GM19372 (cell line): ENCODE measurements around the gene KRT81.
"Not testable (repeated sequence)": the region's sequence is repeated elsewhere in the genome, so short reads cannot be mapped to it uniquely, and the experiment has no call there.

ENCODE experiments used
- ATAC-seq: cut with Tn5 transposase; IDR thresholded peaks from one replicate; pipeline ENCODE4 v1.9.1; 2021; ENCODE audit warnings: mild to moderate bottlenecking, low read depth, moderate library complexity; ENCODE audit not compliant: unreplicated experiment

KRT81 gene

DNA sequence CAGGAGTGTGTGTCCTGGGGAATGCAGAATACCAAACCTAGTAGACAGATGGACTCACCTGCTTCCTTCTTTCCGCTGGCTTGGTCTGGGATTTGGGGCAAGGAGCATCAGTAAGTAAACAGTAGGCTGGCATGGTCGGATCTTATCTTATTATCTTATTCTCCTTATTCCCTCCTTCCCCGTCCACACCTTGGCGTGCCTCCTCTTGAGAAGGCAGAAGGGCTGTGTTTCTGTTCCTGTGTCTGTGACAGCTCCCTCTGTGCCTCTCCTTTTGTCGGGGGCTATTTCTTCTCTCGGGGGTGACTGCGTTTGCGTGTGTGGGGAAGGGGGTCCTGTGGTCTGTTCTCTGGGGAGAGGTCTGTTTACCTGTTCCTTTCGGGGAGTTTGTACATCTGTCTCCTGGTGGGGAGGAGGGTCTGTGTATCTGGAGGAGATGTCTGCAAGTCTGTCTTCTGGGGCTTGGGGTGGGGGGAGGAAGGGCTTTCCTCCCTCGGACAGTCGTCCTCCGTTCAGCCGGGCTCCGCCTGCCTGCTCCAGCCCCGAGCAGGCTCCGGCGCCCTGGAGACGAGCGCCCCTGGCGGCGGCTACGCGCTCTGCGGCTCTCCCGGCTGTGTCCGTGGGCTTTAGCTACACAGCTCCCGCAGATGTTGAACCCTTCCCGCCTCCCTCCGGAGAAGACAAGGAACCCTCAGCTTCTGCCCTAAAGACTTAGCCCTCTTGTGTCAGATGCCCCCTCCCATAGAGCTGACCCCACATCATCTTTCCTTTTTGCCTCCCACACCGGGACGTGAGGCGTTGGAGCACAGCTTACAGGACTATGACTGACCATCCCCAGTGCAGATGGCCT, 12.5 kb downstream of the KRT81 start:
- ATAC-seq = peak; percentile 70

- ATAC-seq = no peak
Measured at GRCh38 chr12:52277486-52278245, 13.7 kb downstream of the KRT81 start.

- ATAC-seq = no peak
Measured at GRCh38 chr12:52275686-52276085, 15.6 kb downstream of the KRT81 start.

- ATAC-seq = no peak
Measured at GRCh38 chr12:52274521-52275120, 16.7 kb downstream of the KRT81 start, which contains the start of gene KRT86. Gene KRT86 (plus strand): TSS chr12:52274645. CDS start chr12:52301917, 27,272 bp downstream.

DNA sequence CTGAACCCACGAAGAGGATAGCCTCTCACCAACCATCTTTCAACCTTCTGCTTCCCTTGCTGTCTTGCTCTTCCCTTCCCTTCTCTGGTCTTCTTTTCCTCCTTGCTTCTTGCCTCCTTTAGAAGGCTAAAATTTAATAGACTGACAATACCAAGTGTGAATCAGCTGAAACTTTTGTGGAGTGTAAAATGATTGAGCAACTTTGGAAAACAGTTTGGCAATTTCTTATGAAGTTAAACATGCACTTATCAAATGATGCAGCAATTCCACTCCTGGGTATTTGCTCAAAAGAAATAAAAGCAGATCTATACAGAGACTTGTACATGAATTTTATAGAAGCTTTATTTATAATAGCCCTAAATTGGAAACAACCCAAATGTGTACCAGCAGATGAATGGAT, 20.2 kb downstream of the KRT81 start:
- ATAC-seq = no peak

GRCh38 chr12:52270541-52271070, 20.7 kb downstream of the KRT81 start:
- no peak for ATAC-seq

DNA sequence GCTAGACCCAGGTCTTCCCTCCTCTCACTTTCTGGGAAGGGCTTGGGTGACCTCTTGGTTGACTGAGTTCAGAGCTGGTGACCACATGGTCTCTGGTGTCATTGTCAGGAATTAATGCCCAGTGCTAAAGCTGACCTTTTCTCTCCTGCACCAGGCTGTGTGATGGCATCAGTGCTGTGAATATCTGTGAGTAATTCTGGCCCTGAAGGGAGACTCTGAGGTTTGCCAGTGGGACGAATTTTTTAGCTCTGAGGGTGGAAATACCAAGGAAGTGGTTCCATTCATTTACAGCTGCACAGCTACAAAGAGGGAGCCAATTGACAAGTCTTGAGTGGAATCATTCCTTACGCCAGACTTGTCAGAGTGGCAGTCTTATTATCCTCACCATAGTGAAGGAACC, 23.1 kb downstream of the KRT81 start:
- ATAC-seq = no peak

- ATAC-seq = no peak
Measured at GRCh38 chr12:52267699-52268098, 23.6 kb downstream of the KRT81 start.

DNA sequence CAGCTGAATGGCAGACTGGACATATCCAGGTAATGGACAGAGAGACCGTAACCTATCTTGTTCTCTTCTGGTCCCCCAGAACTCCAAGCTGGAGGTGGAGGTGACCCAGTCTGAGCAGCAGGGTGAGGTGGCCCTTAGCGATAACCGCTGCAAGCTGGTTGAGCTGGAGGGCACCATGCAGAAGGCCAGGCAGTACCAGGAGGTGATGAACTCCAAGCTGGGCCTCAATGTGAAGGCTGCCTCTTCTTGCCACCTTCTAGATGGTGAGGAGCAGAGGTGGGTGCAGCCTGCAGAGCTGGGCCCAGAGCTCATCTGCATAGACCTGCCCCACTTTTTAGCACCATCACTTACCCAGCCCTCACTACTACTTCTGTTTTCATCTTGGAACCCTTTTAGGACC, 24.1 kb downstream of the KRT81 start:
- ATAC-seq = no peak

- ATAC-seq = no peak
Measured at GRCh38 chr12:52266514-52266913, 24.8 kb downstream of the KRT81 start.

DNA sequence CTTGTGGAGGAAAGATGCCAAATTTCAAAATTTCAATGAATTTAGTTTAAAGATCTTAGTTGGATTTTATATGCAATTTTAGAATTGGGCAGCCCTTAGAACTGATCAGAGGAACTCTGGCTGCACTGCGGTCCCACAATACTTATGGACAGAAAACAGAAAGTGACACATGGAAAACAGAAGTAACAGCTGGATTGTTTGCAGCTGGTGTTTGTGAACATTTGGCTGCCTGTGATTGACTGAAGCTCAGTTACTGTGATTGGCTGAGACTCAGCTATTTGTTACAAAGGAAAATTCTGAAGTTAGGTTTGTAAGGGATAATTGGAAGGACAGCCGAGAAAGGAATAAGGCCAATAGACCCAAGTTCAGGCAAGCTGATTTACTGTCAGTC, 26.9 kb downstream of the KRT81 start:
- no peak for ATAC-seq

- ATAC-seq = no peak
Measured at GRCh38 chr12:52263761-52264434, 27.4 kb downstream of the KRT81 start.

GRCh38 chr12:52262286-52262685, 29.0 kb downstream of the KRT81 start:
- no peak for ATAC-seq

DNA sequence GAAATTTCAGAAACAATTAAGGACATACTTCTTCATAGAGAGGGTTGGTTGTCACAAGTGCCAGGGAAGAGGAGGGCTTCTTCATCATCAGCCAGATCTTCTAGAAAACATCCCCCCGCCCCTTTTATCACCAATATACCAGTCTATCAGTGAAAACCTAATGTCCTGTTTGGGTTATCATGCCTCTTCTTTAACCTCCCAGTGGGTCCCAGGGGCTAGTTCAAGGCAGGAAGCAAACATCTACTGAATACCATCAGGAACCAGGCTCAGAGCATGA, 30.2 kb downstream of the KRT81 start:
- ATAC-seq = no peak

DNA sequence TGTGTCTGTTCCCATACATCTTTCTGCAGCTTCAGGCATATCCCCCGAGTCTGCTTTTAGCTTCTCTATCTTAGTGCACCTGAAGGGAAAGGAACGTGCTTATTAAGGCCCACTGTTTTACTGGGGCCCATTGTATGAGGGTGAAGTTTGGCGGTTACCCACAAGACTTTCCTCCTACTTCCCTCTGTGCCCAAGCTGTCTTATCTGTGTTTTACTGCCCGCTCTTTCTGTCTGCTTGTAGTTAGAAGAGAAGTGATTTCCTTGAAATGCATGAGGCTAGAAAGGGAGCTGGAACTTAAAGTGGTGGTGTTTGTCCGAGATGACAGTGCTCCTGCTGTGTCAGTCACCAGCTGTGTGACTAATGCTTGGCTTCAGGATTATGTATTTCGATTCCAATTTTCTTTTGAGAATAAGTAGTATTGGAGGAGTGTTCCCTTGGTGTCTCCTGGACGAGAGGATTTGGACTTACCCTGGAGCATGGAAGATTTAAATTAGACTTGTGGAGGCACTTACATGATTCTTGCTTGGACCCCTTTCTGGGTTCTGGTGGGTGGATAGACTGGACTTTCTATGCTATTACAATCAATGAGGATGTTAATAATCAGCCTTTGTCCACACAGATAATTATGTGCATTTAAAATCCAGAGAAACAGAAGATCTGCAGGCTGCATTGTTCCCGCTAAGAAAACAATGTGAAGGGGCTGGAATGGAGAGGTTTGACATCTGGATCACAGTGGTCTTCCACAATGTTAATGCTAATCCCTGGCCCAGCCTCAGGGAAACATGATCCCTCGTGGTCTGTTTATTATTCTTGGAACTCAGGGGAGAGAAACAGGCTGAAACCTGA, 30.8 kb downstream of the KRT81 start:
- ATAC-seq = no peak

DNA sequence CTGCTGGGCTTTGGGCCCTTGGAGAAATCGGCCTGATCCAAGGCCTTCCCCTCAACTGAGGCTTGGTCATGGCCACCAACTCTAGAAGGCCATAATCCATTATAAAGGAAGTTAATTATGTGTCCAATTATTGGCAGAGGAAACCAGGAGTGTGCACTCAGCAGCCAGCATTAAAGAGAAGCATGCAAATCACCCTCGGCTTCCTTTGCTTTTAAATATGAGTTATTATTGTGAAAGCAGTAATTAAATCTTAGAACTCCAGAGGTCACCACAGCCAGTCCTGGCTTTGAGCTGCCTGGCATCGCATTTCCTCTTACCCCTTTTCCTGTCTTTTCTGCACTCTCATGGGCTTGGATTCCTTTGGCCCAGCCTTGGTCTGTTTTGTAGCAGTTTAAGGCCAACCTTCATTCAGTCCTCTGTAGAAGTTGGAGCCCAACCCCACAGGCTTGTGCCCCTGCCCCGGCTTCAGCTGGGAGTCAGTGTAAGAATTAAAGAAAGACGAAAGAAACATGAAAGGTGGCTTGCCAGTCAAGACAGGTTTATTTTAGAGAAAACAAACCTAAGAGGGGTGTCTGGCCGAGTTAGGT, 31.6 kb downstream of the KRT81 start:
- no peak for ATAC-seq

DNA sequence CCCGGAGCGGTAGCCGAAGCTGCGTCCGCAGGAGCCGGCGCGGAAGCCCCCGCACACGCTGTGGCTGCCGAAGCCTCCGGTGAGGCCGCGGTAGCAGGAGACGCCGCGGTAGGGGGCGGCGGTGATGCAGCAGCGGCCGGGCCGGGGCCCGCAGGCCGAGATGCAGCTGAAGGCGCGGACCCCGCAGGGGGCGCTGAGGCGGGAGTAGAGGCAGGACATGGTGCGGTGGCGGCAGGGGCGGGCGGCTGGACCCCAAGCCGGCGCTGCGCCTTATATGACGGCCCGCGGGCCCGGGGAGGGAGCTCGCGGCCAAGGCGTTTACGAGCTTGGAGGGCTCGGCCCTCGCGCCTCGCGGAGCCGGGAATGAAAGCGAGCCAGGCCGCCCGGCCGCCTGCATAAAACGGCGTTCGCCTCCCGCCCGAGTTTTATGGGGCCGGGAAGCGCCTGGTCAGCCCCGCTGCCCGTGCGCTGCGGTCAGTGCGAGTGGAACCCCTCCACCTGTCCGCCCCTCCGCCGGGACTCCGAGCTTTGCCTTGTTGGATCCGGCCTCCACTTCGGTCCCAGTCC, 32.9 kb downstream of the KRT81 start:
- no peak for ATAC-seq

DNA sequence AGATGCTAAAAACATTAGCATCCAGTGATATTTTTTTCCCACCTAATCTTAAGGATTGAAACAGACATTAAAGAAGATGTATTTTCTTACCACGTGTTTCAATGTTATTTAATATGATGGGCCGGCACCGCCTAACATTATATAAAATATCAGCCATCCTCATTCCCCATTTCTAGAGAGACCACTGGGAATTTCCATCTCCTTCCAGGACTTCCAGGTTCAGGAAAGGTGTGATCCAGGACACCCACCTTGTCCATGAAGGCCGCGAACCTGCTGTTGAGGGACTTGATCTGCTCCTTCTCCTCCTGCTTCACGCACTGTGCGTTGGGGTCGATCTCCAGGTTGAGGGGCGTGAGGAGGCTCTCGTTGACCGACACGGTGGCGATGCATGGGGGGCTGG, 33.4 kb downstream of the KRT81 start:
- ATAC-seq = not testable (repeated sequence)

DNA sequence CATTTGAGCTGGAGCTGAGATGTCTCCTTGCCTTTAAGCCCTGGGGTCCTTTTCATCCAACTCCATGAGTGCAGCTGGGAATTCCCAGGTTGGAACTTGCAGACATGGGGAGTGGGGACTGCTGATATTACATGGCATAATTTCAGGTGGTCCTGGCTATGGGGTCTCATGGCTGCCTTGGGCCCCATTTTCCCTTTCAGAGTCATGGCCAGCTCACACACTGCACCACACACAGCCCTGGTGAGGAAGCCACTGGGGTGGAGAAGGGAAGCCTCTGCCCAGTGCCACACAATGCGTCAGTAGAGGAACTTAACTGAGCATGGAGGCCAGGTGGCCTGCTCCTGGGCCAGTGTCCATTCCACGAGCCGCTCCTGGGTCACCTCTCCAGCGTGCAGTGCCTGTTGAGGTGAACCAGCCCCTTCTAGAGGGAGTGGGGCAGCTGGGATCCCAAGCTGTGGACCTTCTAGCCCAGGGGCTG, 34.2 kb downstream of the KRT81 start:
- ATAC-seq = no peak
